GM11168 (cell line): ENCODE results near the gene NR5A1.

Source experiments
- in situ Hi-C: fragments of 300-500 bp; cut with MboI; formaldehyde crosslinking; loops from one replicate; pipeline ENCODE4 v1.12.0; 2022; ENCODE audit warnings: low sequenced_read_pairs; ENCODE audit not compliant: unreplicated experiment

NR5A1 gene

DNA sequence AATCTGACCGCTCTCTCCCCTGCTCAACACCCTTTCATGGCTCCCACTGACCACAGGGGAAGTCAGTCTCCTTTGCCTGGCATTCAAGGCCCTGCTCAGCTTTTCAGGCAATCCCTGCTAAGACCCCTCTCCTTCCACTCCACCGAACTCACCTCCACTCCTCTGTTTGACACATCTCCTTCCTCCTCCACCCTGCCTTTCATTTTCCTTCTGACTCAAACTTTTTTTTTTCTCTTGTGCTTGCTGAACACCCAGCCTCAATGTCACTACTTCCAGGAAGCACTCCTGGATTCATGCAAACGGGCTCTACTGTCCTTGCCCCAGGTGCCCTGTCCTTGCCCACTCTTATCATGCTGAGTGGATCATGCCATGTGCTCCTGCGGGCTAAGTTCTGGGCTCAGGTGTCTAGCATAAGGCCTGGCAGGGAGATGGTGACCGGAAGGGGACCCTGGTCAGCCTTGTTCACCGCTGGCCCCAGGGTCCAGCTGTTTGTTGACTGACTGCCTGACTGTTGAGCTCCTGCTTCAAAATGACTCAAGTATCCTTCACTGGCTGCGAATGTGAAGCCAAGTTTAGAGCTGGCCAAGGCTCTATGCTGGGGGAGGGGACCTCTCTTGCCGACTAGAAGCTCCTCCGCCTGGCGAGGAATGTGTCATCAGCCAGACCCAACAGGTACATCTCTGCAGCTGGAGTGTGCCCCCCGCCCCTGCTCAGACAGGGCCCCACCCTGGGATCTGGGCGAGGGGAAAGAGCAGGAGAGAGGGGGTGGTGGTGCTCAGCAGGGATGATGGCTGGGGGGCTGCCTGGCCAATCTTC, 6.2 kb downstream of the NR5A1 start:
- in situ Hi-C loops, result no loop called here

DNA sequence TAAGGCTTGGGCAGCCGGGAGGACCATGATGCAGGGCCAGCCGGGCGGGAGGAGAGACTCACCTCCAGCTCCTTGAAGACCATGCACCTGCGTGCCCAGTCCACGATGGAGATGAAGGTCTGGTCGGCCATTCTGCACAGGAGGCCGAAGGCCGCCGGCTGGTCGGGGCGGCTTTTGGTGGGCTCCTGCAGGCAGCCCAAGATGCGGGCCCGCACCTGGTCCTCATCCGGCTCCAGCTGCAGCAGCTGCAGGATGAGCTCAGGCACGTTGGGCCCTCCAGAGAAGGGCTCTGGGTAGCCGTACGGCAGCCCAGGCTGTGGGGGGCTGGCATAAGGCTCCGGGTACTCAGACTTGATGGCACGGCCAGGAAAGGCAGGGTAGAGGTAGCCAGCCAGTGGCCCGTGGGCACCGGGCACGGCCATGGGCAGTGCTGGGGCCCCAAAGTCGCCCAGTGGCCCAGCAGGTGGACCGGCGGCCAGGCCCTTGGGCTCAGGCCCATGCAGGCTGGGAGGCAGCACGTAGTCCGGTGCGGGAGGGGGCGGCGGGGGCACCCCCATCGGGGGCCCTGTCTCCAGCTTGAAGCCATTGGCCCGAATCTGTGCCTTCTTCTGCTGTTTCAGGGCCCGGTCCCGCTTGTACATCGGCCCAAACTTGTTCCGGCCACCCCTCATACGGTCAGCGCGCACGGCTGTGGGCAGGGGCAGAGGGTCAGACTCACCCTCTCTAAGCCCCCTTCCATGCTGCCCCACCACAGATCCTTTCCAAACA, 7.0 kb downstream of the NR5A1 start:
- in situ Hi-C loops, result no loop called here

DNA sequence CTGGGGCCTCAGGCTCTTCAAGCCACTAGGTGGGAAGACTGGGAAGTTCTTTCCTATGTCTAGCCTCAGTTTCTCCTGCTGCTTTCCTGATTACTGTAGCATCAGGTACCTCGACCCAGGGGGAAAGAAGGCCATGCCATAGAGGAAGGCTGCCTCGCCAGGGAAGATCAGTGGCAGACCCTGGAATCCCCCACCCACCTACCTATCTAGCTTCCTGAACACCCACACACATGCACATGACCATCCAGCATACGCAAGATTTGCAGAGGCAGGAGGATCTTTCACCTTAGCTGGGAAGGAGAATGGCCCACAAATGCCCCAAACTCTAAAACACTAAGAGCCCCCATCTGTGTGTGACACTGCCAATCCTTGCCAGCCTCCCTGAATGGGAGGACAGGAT, 8.0 kb downstream of the NR5A1 start:
- in situ Hi-C loops, result no loop called here

DNA sequence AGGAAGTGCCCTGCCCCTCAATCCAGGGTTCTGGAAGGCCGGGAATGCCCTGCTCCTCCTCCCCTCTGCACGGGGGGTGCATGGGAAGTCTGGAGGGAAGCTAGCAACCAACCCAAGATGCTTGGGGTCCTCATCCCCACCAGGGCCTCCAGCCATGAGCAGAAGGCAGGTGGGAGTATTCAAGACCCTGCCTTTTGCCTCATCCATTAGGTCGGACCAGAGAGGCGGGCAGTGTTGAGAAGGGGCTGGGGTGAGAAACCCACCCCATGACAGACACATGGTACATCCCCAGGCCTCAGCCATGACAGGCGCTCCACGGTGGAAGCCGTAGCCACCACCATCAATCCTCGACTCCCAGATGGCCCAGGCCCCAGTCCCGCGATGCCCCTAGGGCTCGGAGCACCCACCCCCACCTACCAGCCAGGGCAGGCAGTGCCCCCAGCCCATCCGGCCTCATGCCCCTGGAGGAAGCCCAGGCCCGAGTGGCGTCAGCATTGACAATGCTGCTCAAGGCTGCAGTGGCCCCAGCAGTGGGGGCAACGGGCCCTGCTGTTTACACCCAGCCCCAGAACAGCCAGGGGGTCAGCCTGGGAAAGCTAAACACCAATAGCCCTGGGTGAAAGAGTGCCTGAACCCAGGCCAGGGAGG, 8.6 kb downstream of the NR5A1 start:
- in situ Hi-C loops, result no loop called here

DNA sequence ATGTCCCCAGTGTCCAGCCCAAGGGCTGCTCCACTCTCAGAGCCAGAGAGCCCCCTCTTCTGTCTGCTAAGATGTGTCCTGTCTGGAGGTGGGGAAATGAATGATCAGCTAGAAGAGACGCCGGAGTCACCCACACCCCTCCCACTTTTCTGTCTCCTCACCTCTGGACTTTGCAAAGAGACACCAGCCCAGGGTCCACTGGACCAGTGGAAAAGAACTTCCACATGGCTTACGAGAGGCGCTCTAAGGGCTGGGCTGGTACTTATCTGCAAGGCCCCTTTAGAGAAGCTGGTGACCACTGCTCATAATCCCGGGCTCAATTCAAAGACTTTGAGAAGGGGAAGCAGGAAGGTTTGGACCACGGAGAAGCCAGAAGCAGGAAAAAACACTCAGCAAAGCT, 9.2 kb downstream of the NR5A1 start:
- in situ Hi-C loops, result no loop called here

DNA sequence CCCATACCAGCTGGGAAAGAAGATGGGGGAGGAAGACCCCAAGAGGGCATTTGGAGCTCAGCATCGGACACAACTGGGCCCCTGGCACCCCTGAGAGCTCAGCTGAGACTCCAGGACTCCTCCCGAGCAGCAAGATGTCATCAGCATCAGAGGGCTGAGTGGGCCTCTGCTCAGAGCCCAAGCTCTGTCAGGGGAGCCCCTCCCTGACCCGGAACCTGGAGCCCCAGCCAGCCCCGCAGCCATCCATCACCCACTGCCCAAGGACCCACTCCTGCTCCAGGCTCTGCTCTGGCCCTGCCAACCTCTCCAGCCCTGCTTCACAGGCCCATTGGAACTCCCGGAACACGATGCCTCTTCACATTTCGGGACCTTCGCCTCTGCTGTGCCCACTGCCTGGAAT, 9.8 kb downstream of the NR5A1 start:
- in situ Hi-C loops, result no loop called here

DNA sequence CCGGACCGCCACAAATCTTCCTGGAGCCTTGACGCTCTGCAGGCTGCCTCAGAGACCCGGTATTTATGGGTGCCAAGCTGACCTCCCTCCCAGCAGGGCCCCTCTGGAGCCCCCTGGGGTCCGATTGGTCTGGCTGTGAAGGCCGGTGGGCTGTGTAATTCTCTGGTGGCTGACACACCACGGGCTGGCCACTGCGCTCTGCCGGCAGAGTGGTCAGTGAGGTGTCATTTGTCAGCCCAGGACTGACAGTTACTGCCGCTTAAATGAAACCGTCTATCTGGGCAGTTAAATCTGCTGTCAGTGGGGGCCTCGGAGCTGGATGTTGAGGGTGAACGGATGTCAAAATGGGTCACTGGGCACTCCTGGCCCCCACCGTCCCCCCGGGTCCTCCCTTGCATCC, 10.7 kb downstream of the NR5A1 start:
- in situ Hi-C loops, result no loop called here

DNA sequence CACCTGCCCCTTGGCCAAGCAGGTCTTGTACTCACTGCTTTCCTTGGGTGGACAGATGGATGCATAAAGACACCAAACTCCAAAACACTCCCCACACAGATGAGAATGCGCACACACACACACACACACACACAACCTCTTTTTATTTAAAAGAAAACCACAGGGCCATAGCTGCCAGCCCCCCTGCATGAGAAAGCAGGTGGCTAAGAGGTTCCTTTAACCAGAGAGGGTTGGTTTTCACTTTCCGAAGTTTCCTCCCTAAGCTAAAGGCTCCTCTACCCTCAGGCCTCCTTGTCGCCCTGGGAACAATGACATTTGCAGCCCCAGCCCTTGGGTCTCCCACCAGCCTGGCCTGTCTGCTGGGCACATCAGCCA, 11.1 kb downstream of the NR5A1 start:
- in situ Hi-C loops, result no loop called here

DNA sequence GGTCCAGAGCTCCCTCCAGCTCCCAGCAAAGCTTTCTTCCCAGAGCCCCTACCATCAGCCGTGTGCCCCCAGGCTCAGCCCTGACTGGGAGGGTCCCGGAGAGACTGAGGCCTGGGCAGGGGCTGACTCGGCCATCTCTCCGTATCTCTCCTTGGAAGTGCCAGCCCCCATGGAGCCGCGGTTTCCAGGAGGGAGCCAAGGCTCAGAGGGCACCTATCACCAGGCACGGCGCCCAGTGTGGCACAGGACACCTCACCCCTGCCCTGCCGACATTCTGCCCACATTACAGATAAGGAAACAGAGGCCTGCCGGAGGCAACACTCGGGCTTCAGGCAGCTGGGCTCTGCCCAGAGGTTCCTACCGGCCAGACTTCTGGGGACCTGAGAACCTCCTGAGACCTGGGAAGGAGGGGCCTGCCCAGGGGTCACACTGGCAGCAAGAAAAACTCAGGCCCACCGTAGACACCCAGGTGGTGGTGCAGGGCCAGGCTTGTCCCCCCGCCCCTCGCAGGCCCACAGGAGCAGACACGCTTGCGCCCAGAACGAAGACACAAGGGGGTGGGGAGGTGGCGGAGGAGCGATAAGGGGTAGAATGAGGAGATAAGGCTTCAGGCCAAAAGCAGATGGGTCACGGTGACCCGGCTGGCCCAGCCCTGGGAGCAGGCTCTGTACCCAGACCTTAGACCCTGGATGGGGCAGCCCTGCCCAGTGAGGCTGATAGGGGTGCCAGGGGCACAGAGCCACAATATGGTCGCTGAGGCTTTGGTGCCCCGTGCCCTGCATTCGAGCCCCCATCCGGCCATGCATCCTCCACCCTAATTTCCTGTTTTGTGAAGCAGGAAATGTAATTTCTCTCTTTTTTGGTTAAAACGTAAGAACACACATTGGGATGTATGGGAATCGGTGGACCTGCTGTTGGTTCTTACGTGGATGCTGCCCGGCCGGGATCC, 11.8 kb downstream of the NR5A1 start:
- in situ Hi-C loops, result no loop called here

DNA sequence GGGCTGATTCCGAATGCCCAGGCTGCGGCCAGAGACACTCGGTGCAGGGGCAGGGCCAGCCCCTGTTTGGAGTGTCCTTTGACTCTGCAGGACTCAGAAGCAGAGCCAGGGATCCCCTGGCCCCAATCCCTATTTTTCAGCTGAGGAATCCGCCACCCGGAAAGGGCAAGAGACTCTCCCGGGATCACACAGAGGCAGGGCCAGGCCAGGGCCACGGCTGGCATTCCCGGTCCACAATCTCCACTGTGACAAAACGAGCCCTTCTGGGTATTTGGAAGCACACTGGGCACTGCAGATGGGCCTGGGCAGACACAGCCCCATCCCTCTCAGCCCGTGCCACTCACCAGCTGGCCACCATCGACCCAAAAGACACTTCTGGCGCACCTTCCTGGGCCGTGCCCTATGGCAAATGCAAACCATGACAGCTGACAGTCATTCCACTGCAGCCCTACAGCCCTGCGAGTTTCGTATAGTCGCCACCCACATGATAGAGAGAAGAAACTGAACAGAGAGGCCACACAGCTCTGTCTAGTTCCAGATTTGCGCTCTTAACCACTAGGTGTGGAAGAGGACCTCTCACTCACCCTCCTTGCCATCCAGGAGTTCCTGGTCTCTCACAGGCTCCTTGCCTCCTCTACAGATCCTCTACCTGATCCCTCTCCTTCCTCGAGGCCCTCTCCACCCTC, 13.3 kb downstream of the NR5A1 start:
- in situ Hi-C loops, result no loop called here

DNA sequence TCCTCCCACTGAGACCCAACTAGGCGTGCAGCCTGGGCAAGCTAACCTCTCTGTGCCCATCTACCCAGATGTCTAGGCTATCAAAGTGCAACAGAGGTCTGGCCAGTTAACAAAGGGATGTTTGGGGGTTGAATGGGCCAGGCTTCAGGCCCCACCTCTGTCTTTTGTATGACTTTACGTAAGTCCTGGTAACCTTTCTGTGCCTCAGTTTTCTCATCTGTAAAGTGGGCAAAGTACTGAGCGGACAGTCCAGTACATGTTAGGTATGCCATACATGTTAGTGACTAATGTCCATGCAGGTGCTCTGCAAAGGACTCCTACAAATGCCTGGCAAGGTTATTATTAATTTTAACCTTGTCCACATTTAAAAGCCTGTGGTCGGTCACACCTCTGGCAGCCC, 14.0 kb downstream of the NR5A1 start:
- in situ Hi-C loops, result no loop called here

DNA sequence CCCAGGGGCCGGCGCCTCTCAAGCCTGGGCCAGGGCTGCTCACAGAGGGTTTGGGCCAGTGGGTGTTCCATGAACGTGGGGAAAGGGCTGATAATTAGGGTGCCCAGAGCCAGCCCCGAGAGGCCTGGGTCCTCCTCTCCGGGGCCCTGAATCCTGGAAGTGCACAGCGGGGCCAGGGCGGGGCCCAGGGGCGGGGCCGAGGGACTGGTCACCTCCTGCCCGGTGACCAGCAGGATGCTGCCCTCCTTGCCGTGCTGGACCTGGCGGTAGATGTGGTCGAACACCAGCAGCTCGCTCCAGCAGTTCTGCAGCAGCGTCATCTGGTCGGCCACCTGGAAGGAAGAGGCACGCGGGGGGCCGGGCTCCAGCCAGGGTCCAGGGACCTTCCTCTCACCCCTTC, 14.4 kb downstream of the NR5A1 start:
- in situ Hi-C loops, result no loop called here

DNA sequence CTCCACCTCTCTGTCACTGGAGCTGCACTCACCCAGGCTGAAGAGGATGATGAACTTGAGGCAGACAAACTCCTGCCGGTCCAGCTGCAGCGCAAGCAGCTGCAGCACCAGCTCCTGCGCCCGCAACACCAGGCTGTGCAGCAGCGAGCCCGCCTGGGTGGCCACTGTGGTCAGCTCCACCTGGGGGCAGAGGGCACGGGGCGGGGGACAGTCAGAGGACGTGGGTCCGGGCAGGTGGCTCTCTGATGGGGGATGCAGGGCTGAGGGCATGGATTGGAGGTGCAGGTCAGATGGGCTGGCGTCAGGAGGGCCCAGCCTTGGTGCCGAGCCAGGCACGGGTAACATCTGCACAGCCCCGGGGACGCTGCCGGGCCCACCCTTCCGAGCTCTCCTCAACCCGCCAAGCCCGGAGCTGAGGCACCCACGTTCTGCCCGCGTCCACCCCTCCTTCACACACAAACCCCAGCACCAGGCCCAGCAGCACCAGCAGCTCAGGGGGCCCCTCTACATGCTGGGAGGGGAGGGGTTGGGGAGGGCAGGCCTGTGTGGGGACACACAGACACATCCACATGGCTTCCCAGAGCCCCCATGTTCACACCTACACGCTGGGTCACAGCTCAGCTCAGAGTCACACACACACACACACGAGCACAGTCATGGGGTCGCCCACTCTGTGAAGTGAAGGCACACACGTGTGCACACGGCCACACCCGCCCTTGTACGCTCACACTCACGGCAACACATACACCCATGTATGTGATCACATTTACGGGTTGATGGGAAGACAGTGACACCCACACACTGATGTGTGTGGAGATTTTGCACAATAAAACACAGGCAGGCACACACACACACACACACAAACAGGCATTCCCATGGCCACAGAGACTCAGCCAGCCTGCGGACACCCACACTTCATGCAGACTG, 15.9 kb downstream of the NR5A1 start:
- in situ Hi-C loops, result no loop called here

DNA sequence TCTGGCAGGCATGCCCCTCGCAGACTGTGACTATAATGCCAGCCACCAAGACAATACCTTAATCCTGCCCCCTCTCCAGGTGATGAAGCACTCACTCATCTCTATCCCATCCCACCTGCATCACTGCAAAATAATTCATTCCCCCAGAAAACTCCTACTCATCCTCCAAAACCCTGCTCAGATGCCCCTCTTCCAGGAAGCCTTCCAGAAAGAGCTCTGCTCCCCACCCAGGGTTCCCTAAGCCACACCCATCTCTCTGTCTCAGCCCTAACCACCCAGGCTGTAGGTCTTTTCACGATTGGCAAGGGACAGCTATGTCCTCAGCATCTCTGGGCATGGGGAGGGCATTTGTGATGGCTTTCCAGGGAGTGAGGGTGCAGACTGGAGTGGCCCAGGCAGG, 17.2 kb downstream of the NR5A1 start:
- in situ Hi-C loops, result no loop called here

DNA sequence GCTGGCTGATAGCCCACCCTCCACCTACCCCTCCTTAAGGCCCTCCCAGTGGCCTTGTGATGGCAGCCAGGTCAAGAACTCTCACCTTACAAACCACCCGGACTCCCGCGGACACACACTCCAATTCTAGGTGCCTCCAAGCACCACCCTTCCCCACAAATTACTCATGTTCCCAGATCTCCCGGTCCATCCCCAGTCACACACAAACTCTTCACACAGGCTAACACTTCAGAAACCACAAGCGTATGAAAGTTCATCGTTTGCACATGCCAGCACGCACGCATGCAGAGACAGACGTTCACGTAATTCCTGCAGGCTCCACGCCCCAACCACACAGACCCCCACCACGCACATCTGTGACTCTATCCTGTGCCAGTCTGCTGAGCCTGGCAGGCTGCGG, 18.0 kb downstream of the NR5A1 start:
- in situ Hi-C loops, result no loop called here

DNA sequence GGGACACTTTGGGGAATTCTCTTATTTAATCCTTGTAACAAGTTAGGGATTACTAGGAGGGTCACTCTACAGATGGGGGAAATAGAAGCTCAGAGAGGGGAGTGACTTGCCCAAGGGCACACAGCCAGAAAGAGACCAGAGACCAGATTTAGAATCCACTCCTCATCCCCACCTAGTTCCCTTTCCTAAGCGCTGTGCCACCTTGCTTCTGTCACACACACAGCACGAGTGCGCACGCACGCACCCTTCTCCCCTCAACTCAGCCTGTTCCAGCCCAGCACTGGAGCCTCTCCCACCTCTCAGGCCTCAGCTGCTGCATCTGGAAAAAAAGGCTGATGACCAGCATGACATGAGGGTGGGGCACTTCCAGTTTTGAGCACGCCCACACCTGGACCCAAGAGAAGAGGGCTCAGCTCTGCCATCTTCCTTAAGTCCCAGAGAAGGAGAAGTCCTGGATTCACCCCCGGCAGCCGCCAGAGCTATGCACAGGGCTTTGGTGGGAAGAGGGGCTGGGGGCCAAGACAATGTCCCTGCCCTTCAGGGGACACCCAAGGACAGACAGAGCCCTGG, 18.5 kb downstream of the NR5A1 start:
- in situ Hi-C loops, result no loop called here

DNA sequence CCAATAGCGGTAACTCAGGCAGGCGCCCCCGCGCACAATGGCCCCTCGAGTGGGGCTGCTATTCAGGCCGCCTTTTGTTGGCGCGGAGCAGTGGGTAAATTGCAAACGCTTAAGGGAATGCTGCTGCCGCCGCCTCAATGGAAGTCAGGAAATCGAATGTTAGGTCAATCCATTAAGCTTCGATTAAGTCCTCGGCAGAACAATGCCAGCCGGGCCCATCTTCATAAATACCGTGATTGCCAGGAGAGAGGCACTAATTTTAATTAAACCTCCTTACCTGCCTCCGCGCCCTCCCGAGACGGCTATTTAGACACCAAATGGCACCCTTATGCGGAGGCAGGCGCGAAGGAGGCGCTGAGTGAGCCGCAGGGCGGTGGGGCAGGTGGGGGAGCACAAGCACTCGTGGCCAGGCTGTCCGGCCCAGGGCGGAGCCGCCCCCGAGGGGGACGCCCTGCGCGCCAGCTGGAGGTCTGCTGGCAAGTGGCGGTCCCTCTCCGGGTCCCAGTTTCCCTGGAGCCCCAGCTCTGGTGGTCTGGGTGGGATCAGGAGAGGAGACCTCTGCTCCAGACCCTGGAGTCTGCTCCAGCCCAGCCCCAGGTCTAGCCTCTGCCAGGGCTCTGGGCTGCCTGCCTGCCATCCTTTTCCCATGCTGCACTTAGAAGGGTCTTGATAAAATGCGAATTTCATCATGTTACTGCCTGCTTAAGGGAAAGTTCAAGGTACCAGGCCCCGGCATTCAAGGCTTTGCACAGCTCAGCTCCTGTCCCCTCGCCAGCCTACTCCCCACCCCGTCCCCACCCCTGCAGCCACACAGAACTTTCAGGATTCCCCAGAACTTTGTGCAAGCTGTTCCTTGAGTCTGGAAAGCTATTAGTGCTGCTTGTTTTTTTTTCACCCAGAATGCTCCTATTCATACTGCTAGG, 19.7 kb downstream of the NR5A1 start:
- in situ Hi-C loops, result no loop called here
